GM12874 (cell line): ENCODE data around the gene TSFM.

Experiments
- TF ChIP-seq, protein P1 (sequence below): IDR thresholded peaks from 2 replicates; pipeline ENCODE4 v1.5.1; 2011; ENCODE audit warnings: low read depth, mild to moderate bottlenecking, control low read depth, low read length, moderate library complexity; ENCODE audit not compliant: insufficient read depth

Gene TSFM

DNA sequence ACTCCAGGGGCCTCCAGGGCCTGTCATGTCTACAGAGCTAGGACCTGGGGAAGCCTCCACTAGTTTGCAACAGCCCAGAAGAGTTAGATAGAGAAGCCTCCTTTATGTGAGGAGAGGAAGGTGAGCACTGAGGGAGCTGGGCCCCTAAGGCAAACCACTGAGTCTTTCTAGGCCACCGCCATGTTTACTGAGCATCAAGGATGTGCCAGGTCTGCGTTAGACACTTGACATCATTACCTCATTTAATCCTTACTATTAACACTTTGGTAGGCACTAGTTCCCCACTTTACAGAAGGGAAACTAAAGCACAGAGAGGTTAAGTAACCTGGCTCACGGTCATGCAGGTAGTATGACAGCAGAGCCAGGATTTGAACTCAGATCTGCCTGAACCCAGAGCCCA lies 51.1 kb downstream of the TSFM start:
- TF ChIP-seq, protein P1, sequence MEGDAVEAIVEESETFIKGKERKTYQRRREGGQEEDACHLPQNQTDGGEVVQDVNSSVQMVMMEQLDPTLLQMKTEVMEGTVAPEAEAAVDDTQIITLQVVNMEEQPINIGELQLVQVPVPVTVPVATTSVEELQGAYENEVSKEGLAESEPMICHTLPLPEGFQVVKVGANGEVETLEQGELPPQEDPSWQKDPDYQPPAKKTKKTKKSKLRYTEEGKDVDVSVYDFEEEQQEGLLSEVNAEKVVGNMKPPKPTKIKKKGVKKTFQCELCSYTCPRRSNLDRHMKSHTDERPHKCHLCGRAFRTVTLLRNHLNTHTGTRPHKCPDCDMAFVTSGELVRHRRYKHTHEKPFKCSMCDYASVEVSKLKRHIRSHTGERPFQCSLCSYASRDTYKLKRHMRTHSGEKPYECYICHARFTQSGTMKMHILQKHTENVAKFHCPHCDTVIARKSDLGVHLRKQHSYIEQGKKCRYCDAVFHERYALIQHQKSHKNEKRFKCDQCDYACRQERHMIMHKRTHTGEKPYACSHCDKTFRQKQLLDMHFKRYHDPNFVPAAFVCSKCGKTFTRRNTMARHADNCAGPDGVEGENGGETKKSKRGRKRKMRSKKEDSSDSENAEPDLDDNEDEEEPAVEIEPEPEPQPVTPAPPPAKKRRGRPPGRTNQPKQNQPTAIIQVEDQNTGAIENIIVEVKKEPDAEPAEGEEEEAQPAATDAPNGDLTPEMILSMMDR = no peak

DNA sequence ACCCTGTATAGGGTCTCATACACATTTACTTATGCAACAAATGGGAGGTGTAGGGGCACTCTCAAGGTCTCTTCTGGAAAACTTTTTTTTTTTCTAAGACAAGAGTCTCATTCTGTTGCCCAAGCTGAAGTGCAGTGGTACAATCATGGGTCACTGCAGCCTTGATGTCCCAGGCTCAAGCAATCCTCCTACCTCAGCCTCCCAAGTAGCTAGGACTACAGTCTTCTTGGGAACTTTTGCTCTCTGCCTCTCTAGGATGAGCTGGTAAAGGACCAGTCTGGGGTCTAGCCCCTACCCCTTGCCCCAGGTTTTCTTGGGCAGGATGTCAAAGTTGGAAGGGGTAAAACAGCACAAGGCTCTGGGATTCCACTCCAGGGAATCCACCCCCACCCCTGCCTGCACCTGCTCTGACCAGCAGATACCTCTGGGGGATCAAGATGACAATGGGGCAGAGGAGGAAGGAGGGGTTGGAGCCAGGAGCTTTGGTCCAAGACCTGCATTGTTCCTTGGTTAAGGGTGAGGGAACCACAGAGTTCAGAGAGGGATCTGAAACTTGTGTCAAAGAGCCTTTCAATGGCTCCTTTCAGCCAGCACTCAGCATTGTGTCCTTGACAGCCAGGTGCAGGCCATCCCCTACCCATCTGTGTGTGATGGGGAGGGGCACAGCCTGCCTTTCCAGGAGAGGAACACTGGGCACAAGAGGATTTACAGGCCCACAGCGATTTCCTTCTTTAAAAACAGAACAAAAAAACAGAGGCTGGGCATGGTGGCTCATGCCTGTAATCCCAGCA lies 51.7 kb downstream of the TSFM start:
- TF ChIP-seq, protein P1 = no peak

DNA sequence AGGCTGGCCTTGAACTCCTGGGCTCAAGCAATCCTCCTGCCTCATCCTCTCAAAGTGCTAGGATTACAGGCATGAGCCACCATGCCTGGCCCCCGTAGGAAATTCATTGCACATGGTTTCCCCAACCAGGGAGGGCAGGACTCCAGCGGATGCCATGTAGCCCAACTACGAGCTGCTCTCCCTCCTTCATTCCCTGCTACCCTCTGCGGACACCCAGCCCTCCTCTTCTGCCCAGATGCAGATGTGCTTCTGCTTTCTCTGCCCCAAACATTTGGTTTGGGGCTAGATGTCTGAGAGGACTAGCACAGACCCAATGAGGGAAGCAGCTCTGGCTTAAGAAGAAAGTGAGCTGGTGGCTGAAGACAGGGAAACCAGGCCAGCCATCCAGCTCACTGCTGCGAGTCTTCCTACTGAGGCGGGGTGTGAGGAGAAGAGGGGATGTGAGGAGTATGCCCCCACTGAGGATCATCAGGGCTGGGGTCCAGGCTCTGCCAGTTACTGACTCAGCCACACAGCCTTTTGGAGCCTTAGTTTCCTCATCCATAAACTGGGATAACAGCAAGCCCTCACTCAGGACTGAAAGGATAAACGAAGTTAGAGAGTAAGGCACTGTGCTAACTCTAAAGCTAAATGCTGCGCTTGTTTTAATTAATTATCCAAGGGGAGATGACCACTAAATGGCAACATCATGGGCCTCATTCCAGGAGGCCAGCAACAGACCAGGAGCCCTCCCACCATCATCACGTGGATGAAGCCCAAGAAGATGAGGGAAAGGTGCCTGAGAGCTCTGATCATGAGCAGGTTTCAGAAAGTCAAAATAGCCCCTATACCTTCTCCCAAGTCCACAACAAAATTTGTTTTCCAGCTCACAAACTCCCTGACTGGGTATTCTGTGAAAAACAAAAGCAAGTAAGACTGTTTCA lies 53.0 kb downstream of the TSFM start:
- TF ChIP-seq, protein P1 = no peak

DNA sequence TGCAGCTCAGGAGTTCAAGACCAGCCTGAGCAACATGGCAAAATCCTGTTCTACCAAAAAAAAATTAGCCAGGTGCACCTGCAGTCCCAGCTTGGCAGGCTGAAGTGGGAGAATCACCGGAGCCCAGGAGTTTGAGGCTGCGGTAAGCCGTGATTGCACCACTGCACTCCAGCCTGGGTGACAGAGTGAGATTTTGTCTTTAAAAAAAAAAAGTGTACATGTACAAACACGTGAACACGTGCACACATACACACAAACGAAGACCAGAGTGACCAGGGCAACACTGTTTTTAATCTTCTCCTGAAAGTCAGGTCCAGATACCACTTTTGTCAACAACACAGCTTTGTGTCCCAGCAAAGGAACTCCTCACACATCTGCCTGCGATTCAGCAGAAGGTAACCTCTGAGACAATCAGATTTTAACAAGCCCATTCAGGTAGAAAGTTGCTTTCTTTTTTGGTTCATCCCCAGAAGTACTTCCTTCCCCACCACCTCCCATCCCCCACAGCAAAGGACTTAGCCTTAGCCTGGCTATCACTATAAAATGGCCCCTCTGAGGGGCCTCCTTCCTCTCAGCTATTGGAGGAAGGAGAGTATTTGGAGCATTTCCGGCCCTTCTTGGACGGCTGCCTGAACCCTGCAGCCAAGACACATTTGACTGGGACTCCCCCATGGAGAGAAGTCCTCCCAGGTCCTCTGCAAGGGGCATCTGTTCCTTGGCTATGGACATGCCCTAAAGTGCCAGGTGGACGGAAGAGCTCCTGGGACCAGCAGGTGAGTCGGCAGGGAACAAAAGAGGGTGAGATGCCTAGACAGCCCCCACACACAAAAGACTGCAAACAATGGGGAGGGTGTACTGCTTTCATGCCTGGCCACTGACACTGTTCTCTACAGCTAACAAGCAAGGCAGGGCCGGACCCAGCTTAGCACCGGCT lies 54.1 kb downstream of the TSFM start:
- TF ChIP-seq, protein P1 = no peak

DNA sequence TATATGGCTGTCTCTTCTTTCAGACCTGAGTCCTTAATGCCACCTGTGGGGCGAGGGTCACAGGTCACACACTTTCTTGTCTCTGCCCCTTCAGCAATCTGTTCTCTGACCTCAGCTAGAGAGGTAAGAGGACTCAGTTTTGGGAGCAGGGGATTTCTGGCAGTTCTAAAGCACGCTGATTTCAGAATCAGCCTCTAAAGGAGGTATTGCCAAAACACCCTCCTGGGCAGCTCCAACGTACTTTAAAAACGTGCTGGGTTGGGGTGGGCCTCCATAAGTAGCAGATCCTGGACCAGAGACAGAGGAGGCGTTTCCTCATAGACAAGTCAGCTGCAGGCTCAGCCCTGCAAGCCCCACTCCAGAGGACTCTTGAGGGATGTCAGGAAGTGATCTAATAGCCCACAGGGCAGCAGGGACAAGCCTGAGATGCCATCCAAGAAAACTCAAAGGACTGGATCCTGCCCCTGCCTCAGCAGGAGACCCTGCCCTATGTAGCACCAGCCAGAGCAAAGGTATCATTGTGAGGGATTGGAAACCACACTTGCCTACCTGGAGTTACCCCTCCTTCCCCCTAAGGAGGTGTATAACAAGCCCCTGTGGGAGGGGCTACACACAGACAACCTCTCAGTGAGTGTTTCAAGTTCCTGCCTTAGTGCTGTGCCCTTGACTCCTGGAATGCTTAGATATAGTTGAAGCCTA lies 55.4 kb downstream of the TSFM start:
- TF ChIP-seq, protein P1 = no peak

DNA sequence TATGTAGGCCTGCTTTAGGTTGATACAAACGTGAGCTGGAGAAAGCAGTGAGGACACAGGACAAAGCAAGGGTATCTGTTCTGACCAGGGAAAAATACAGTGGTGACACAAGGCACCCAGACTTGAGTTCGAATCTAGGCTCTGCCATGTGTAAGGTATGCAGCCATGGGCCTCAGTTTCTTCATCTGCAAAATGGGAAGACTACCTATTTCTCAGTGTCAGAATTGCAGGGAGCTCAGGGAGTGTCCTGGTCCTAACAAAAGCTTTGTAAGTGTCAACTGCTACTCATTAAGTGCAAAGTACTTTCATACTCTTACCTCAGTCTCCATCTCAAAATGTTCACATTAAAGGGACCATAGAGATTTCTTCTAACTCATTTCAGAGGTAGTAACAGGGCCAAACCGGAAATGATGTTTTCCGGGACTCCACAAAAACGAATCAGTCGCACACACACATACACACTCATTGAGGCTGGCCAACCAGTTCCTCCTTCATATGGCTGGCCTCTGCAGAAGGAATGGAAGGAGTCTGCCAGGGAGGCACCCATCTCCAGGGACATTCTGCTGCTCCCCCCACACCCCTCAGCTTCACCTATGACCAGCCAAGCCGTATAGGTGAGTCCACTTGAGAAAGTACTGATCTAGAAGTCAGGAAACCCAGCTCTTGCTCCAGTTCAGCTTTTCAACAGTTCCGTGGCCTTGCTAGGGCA lies 56.2 kb downstream of the TSFM start:
- TF ChIP-seq, protein P1 = no peak
